ENCODE results near the gene TP53I13. TPM values are rescaled to one million over a fixed set of nuclear protein-coding genes. Genes with fewer than 3 reads are reported as not detected.

The TP53I13 gene
- total and polyA plus RNA-seq, 2 donors (not counting 1 experiment from before 2014, with no cell fraction given), result 11.1 to 51.5 TPM

- no peak for DNase-seq (ENCODE audit: low read depth in 2 of 2)
- Histone ChIP-seq H3K36me3 (ENCODE audit: control insufficient read depth, insufficient read depth, low read length) (peaks cover 2% of the 10 kb centered on the region), H3K79me2 (ENCODE audit: control insufficient read depth, insufficient read depth, low read length) (no peaks in the 10 kb centered on the region), H3K4me1 (ENCODE audit: control insufficient read depth, extremely low read depth, insufficient read depth, low read length) (no peaks in the 10 kb centered on the region), H3K27ac (ENCODE audit: insufficient read depth, low read length) (no peak overlapping the region), H3K27me3 (ENCODE audit: control insufficient read depth, insufficient read depth, low read length) (no peaks in the 10 kb centered on the region), H3K9me3 (ENCODE audit: control insufficient read depth, insufficient read depth, low read depth, low read length) (no peaks in the 10 kb centered on the region), H4K20me1 (ENCODE audit: control insufficient read depth, extremely low read depth, insufficient read depth, low read length) (no peaks in the 10 kb centered on the region), H3K4me3 (replicated peaks in 1 of 4; ENCODE audit: control extremely low read depth in 1 of 4, insufficient read depth in 1 of 4, low read depth in 3 of 4, low read length in 4 of 4) (no peak overlapping the region), H3K9ac (ENCODE audit: insufficient read depth, low read length) (no peak overlapping the region), H2AFZ (ENCODE audit: low read length) (no peak overlapping the region), H3K4me2 (ENCODE audit: extremely low read depth, insufficient read depth, low read length) (no peak overlapping the region)
- TF ChIP-seq EZH2 (IDR thresholded peaks at IDR 0.05; ENCODE audit: low read length, missing control alignments) (no peak), CTCF (conservative IDR thresholded peaks at IDR 0.05 in 1 of 2, IDR thresholded peaks at IDR 0.05 in 1 of 2; ENCODE audit: low read depth in 1 of 2, low read length in 2 of 2) (no peak)
Measured at GRCh38 chr17:29559640-29560039, 8.9 kb upstream of the TP53I13 start.

- no peaks in the 10 kb centered on the region for H3K4me1 ChIP-seq (ENCODE audit: control insufficient read depth, extremely low read depth, insufficient read depth, low read length)
- H3K9ac ChIP-seq (ENCODE audit: insufficient read depth, low read length), result no peak overlapping the region
- TF ChIP-seq EZH2 (IDR thresholded peaks at IDR 0.05; ENCODE audit: low read length, missing control alignments) (no peak), CTCF (conservative IDR thresholded peaks at IDR 0.05 in 1 of 2, IDR thresholded peaks at IDR 0.05 in 1 of 2; ENCODE audit: low read depth in 1 of 2, low read length in 2 of 2) (no peak)
- no peaks in the 10 kb centered on the region for H3K9me3 ChIP-seq (ENCODE audit: control insufficient read depth, insufficient read depth, low read depth, low read length)
- no peak for DNase-seq (ENCODE audit: low read depth in 2 of 2)
- peaks cover 2% of the 10 kb centered on the region for H3K36me3 ChIP-seq (ENCODE audit: control insufficient read depth, insufficient read depth, low read length)
- H3K27ac ChIP-seq (ENCODE audit: insufficient read depth, low read length), result no peak overlapping the region
- H3K79me2 ChIP-seq (ENCODE audit: control insufficient read depth, insufficient read depth, low read length), result no peaks in the 10 kb centered on the region
- H3K27me3 ChIP-seq (ENCODE audit: control insufficient read depth, insufficient read depth, low read length), result no peaks in the 10 kb centered on the region
- no peak overlapping the region for H2AFZ ChIP-seq (ENCODE audit: low read length)
- H4K20me1 ChIP-seq (ENCODE audit: control insufficient read depth, extremely low read depth, insufficient read depth, low read length), result no peaks in the 10 kb centered on the region
- no peak overlapping the region for H3K4me2 ChIP-seq (ENCODE audit: extremely low read depth, insufficient read depth, low read length)
- no peak overlapping the region for H3K4me3 ChIP-seq (replicated peaks in 1 of 4; ENCODE audit: control extremely low read depth in 1 of 4, insufficient read depth in 1 of 4, low read depth in 3 of 4, low read length in 4 of 4)
Measured at GRCh38 chr17:29560316-29560715, 8.2 kb upstream of the TP53I13 start.

GRCh38 chr17:29561554-29562517 lies 6.7 kb upstream of the TP53I13 start:
- no peak for DNase-seq (ENCODE audit: low read depth in 2 of 2)
- TF ChIP-seq CTCF (conservative IDR thresholded peaks at IDR 0.05 in 1 of 2, IDR thresholded peaks at IDR 0.05 in 1 of 2; ENCODE audit: low read depth in 1 of 2, low read length in 2 of 2), result no peak
- no peak for TF ChIP-seq EZH2 (IDR thresholded peaks at IDR 0.05; ENCODE audit: low read length, missing control alignments)
- no peak overlapping the region for H3K4me3 ChIP-seq (replicated peaks in 1 of 4; ENCODE audit: control extremely low read depth in 1 of 4, insufficient read depth in 1 of 4, low read depth in 3 of 4, low read length in 4 of 4)

More at GRCh38 chr17:29561554-29562517, 6.7 kb upstream of the TP53I13 start:
- H3K79me2 ChIP-seq (ENCODE audit: control insufficient read depth, insufficient read depth, low read length), result no peaks in the 10 kb centered on the region
- H3K9ac ChIP-seq (ENCODE audit: insufficient read depth, low read length), result no peak overlapping the region
- H3K27me3 ChIP-seq (ENCODE audit: control insufficient read depth, insufficient read depth, low read length), result no peaks in the 10 kb centered on the region
- no peak overlapping the region for H2AFZ ChIP-seq (ENCODE audit: low read length)
- no peaks in the 10 kb centered on the region for H3K9me3 ChIP-seq (ENCODE audit: control insufficient read depth, insufficient read depth, low read depth, low read length)
- no peaks in the 10 kb centered on the region for H3K4me1 ChIP-seq (ENCODE audit: control insufficient read depth, extremely low read depth, insufficient read depth, low read length)
- peaks cover 2% of the 10 kb centered on the region for H3K36me3 ChIP-seq (ENCODE audit: control insufficient read depth, insufficient read depth, low read length)
- no peaks in the 10 kb centered on the region for H4K20me1 ChIP-seq (ENCODE audit: control insufficient read depth, extremely low read depth, insufficient read depth, low read length)
- H3K27ac ChIP-seq (ENCODE audit: insufficient read depth, low read length), result no peak overlapping the region
- no peak overlapping the region for H3K4me2 ChIP-seq (ENCODE audit: extremely low read depth, insufficient read depth, low read length)

Data from fibroblast of lung (primary cell).